ACC112 (cell line): ENCODE measurements around the gene TGDS.

Experiments
- H2AFZ ChIP-seq: fragments of 200-600 bp; sonication (generic); one replicate; pipeline ENCODE4 v1.6.0; 2017; ENCODE audit warnings: antibody characterized with exemption, low read length; ENCODE audit not compliant: unreplicated experiment
- H3K27ac ChIP-seq: fragments of 200-600 bp; sonication (generic); 2 replicates; pipeline ENCODE4 v1.5.1; 2014; ENCODE audit warnings: low read depth, mild to moderate bottlenecking, antibody characterized with exemption, low read length, moderate library complexity
- H3K27me3 ChIP-seq: fragments of 200-600 bp; sonication (generic); 2 replicates; pipeline ENCODE4 v1.6.1; 2014; ENCODE audit warnings: mild to moderate bottlenecking, antibody characterized with exemption, low read length, moderate library complexity, mixed read lengths; ENCODE audit not compliant: insufficient read depth
- H3K36me3 ChIP-seq: fragments of 200-600 bp; sonication (generic); 2 replicates; pipeline ENCODE4 v1.6.1; 2016; ENCODE audit warnings: mild to moderate bottlenecking, antibody characterized with exemption, low read length, moderate library complexity, mixed read lengths; ENCODE audit not compliant: insufficient read depth
- H3K4me1 ChIP-seq: fragments of 200-600 bp; sonication (generic); one replicate; pipeline ENCODE4 v1.6.1; 2016; ENCODE audit warnings: low read length, mixed read lengths; ENCODE audit not compliant: insufficient read depth, unreplicated experiment, control insufficient read depth
- H3K4me3 ChIP-seq: fragments of 200-600 bp; sonication (generic); 2 replicates; pipeline ENCODE4 v1.5.1; 2014; ENCODE audit warnings: mild to moderate bottlenecking, low read depth, low read length
- H3K79me2 ChIP-seq: fragments of 200-600 bp; sonication (generic); one replicate; pipeline ENCODE4 v1.6.0; 2016; ENCODE audit warnings: low read length; ENCODE audit not compliant: control insufficient read depth, unreplicated experiment, insufficient read depth

TGDS gene

GRCh38 chr13:94579063-94579462, 16.9 kb downstream of the TGDS start:
- H3K4me1 ChIP-seq: peaks cover 6% of the 10 kb centered on the region
- no peaks in the 10 kb centered on the region for H3K79me2 ChIP-seq
- no peak overlapping the region for H3K27ac ChIP-seq
- no peak overlapping the region for H2AFZ ChIP-seq
- peaks cover 45% of the 10 kb centered on the region for H3K36me3 ChIP-seq
- no peaks in the 10 kb centered on the region for H3K27me3 ChIP-seq
- H3K4me3 ChIP-seq: no peak overlapping the region

GRCh38 chr13:94569615-94570014, 26.3 kb downstream of the TGDS start:
- Histone ChIP-seq H3K79me2 (no peaks in the 10 kb centered on the region), H2AFZ (no peak overlapping the region), H3K27ac (no peak overlapping the region), H3K4me1 (no peaks in the 10 kb centered on the region), H3K4me3 (no peak overlapping the region), H3K36me3 (peaks cover 27% of the 10 kb centered on the region), H3K27me3 (no peaks in the 10 kb centered on the region)

- Histone ChIP-seq H3K27me3 (no peaks in the 10 kb centered on the region), H2AFZ (no peak overlapping the region), H3K36me3 (peaks cover 19% of the 10 kb centered on the region; the same call in 1 of the 2 replicates)
Observed at GRCh38 chr13:94568443-94568842, 27.5 kb downstream of the TGDS start.

GRCh38 chr13:94567581-94567980, 28.4 kb downstream of the TGDS start:
- no peaks in the 10 kb centered on the region for H3K79me2 ChIP-seq
- H3K4me3 ChIP-seq: no peak overlapping the region
- no peaks in the 10 kb centered on the region for H3K4me1 ChIP-seq
- no peak overlapping the region for H2AFZ ChIP-seq
- H3K27ac ChIP-seq: no peak overlapping the region
- H3K27me3 ChIP-seq: no peaks in the 10 kb centered on the region
- H3K36me3 ChIP-seq: peaks cover 16% of the 10 kb centered on the region; the same call in 1 of the 2 replicates

More at GRCh38 chr13:94568443-94568842, 27.5 kb downstream of the TGDS start:
- Histone ChIP-seq H3K4me3 (no peak overlapping the region), H3K4me1 (no peaks in the 10 kb centered on the region), H3K27ac (no peak overlapping the region), H3K79me2 (no peaks in the 10 kb centered on the region)

- H3K27me3 ChIP-seq: no peaks in the 10 kb centered on the region
- no peaks in the 10 kb centered on the region for H3K79me2 ChIP-seq
- no peaks in the 10 kb centered on the region for H3K4me1 ChIP-seq
- no peak overlapping the region for H3K27ac ChIP-seq
- no peak overlapping the region for H2AFZ ChIP-seq
- no peak overlapping the region for H3K4me3 ChIP-seq
- H3K36me3 ChIP-seq: no peaks in the 10 kb centered on the region
Observed at GRCh38 chr13:94561126-94561525, 34.8 kb downstream of the TGDS start.

GRCh38 chr13:94560116-94560515, 35.8 kb downstream of the TGDS start:
- H3K27ac ChIP-seq: no peak overlapping the region

GRCh38 chr13:94559222-94559795, 36.6 kb downstream of the TGDS start:
- H3K27me3 ChIP-seq: no peaks in the 10 kb centered on the region

More at GRCh38 chr13:94560116-94560515, 35.8 kb downstream of the TGDS start:
- Histone ChIP-seq H3K36me3 (no peaks in the 10 kb centered on the region), H3K4me3 (no peak overlapping the region), H3K79me2 (no peaks in the 10 kb centered on the region), H3K4me1 (no peaks in the 10 kb centered on the region), H3K27me3 (no peaks in the 10 kb centered on the region), H2AFZ (no peak overlapping the region)

GRCh38 chr13:94558716-94559115, 37.2 kb downstream of the TGDS start:
- Histone ChIP-seq H3K36me3 (no peaks in the 10 kb centered on the region), H2AFZ (no peak overlapping the region), H3K27me3 (no peaks in the 10 kb centered on the region), H3K27ac (no peak overlapping the region), H3K4me1 (no peaks in the 10 kb centered on the region), H3K4me3 (no peak overlapping the region), H3K79me2 (no peaks in the 10 kb centered on the region)

More at GRCh38 chr13:94559222-94559795, 36.6 kb downstream of the TGDS start:
- no peaks in the 10 kb centered on the region for H3K79me2 ChIP-seq
- H2AFZ ChIP-seq: no peak overlapping the region
- H3K4me1 ChIP-seq: no peaks in the 10 kb centered on the region
- H3K36me3 ChIP-seq: no peaks in the 10 kb centered on the region
- no peak overlapping the region for H3K27ac ChIP-seq
- no peak overlapping the region for H3K4me3 ChIP-seq

- no peak overlapping the region for H3K4me3 ChIP-seq
- H3K4me1 ChIP-seq: no peaks in the 10 kb centered on the region
- no peak overlapping the region for H2AFZ ChIP-seq
- H3K36me3 ChIP-seq: no peaks in the 10 kb centered on the region
- no peak overlapping the region for H3K27ac ChIP-seq
- H3K79me2 ChIP-seq: no peaks in the 10 kb centered on the region
- H3K27me3 ChIP-seq: no peaks in the 10 kb centered on the region
Observed at GRCh38 chr13:94557684-94558235, 38.2 kb downstream of the TGDS start.

- Histone ChIP-seq H3K4me3 (no peak overlapping the region), H3K36me3 (no peaks in the 10 kb centered on the region), H3K4me1 (no peaks in the 10 kb centered on the region), H3K79me2 (no peaks in the 10 kb centered on the region), H3K27ac (no peak overlapping the region), H2AFZ (no peak overlapping the region), H3K27me3 (no peaks in the 10 kb centered on the region)
Observed at GRCh38 chr13:94556621-94557020, 39.3 kb downstream of the TGDS start.

GRCh38 chr13:94556041-94556440, 39.9 kb downstream of the TGDS start:
- Histone ChIP-seq H2AFZ (no peak overlapping the region), H3K36me3 (no peaks in the 10 kb centered on the region), H3K79me2 (no peaks in the 10 kb centered on the region), H3K4me3 (no peak overlapping the region), H3K4me1 (no peaks in the 10 kb centered on the region), H3K27me3 (no peaks in the 10 kb centered on the region), H3K27ac (no peak overlapping the region)
